K562 (cell line): Measurements from ENCODE around the gene PRKAG2. TPM values are rescaled to one million over a fixed set of nuclear protein-coding genes. Genes with fewer than 3 reads are reported as not detected.

Experiments
- ARID3B ChIP-seq: fragments of 250-450 bp; sonication (Bioruptor Pico); IDR thresholded peaks from 2 replicates; pipeline ENCODE4 v1.4.0; 2020; ENCODE audit warnings: borderline replicate concordance
- ATF4 ChIP-seq: fragments of 450-650 bp; formaldehyde crosslinking; IDR thresholded peaks from 2 replicates; pipeline ENCODE4 v1.4.0; 2022; ENCODE audit warnings: mild to moderate bottlenecking, moderate library complexity
- BCOR ChIP-seq: fragments of 450-650 bp; IDR thresholded peaks from 2 replicates; pipeline ENCODE4 v1.6.1; 2016
- CREM ChIP-seq: IDR thresholded peaks from 2 replicates; pipeline ENCODE4 v1.6.1; 2014; ENCODE audit warnings: antibody characterized with exemption, low read depth
- FOXK2 ChIP-seq, 2 experiments: fragments of 450-650 bp; IDR thresholded peaks in 1 of 2; conservative IDR thresholded peaks in 1 of 2; 2 replicates each; pipeline ENCODE4 v1.6.1; 2016; ENCODE audit warnings: low read depth in 2 of 2, mild to moderate bottlenecking in 1 of 2
- ILF3 ChIP-seq: fragments of 450-650 bp; IDR thresholded peaks from 2 replicates; pipeline ENCODE4 v1.6.1; 2018; ENCODE audit warnings: antibody characterized with exemption, mild to moderate bottlenecking, moderate library complexity, borderline replicate concordance
- MAFK ChIP-seq: IDR thresholded peaks from 2 replicates; pipeline ENCODE4 v1.6.1; 2011; ENCODE audit warnings: low read length, improper control_type of control experiment
- MECOM ChIP-seq: fragments of 250-450 bp; sonication (Bioruptor Pico); IDR thresholded peaks from 2 replicates; pipeline ENCODE4 v1.8.0; 2022; ENCODE audit warnings: inconsistent platforms
- MLX ChIP-seq, 2 experiments: fragments of 450-650 bp in 1 of 2; sonication (generic) in 1 of 2; formaldehyde crosslinking; conservative IDR thresholded peaks; 2 replicates each; pipeline versions ENCODE4 v1.4.0 to v1.8.1; 2020 to 2022; ENCODE audit warnings: mild to moderate bottlenecking in 1 of 2, missing genetic modification reagents in 1 of 2
- MXI1 ChIP-seq: IDR thresholded peaks from 2 replicates; pipeline ENCODE4 v1.6.1; 2011; ENCODE audit warnings: low read depth, mild to moderate bottlenecking, improper control_type of control experiment, low read length
- NEUROD1 ChIP-seq: fragments of 150-350 bp; IDR thresholded peaks from 2 replicates; pipeline ENCODE4 v1.6.1; 2014; ENCODE audit warnings: borderline replicate concordance, low read length, low read depth; ENCODE audit not compliant: partially characterized antibody
- PHB ChIP-seq: fragments of 250-450 bp; sonication (Bioruptor Pico); IDR thresholded peaks from 2 replicates; pipeline ENCODE4 v1.5.0; 2021
- PURB ChIP-seq: sonication (generic); formaldehyde crosslinking; IDR thresholded peaks from 2 replicates; pipeline ENCODE4 v1.9.0; 2021; ENCODE audit warnings: low read depth, mild to moderate bottlenecking, missing genetic modification reagents
- SMARCC2 ChIP-seq: fragments of 450-650 bp; IDR thresholded peaks from 2 replicates; pipeline ENCODE4 v1.6.1; 2017; ENCODE audit warnings: antibody characterized with exemption, moderate library complexity, mild to moderate bottlenecking, low read depth
- STAG1 ChIP-seq: sonication (generic); formaldehyde crosslinking; IDR thresholded peaks from 2 replicates; pipeline ENCODE4 v1.5.0; 2020; ENCODE audit warnings: missing genetic modification reagents, borderline replicate concordance
- ZEB2 ChIP-seq: fragments of 450-650 bp; IDR thresholded peaks from 2 replicates; pipeline ENCODE4 v1.6.1; 2016
- ZNF12 ChIP-seq: sonication (generic); formaldehyde crosslinking; IDR thresholded peaks from 2 replicates; pipeline ENCODE4 v1.4.0; 2020; ENCODE audit warnings: mild to moderate bottlenecking, missing genetic modification reagents
- ZNF274 ChIP-seq: IDR thresholded peaks from 2 replicates; pipeline ENCODE4 v1.6.1; 2011; ENCODE audit warnings: low read depth, mild to moderate bottlenecking, low read length, moderate library complexity, borderline replicate concordance
- ZNF75A ChIP-seq: fragments of 450-650 bp; formaldehyde crosslinking; IDR thresholded peaks from 2 replicates; pipeline ENCODE4 v1.4.0; 2020; ENCODE audit warnings: mild to moderate bottlenecking
- polyA plus RNA-seq, 8 experiments: library from polyadenylated mRNA; depleted of rRNA in 4 of 8; stranded (reverse) in 5 of 8; unstranded in 3 of 8; fragments of >200 nt; fragmentation: Nextera tagmentation in 2 of 8; fragmentation: Illumina TruSeq in 1 of 8; extraction: Ambion mirVana in 2 of 8; extraction: Trizol in 1 of 8; gene quantifications; 2 replicates each; pipeline versions ENCODE4 v1.2.1 to v1.2.3, GENCODE V29; 2011 to 2014; ENCODE audit warnings: inconsistent platforms in 1 of 8, missing spikeins in 1 of 8
- total RNA-seq, 7 experiments: library from RNA; depleted of rRNA in 6 of 7; stranded (reverse); fragments of >200 nt in 6 of 7; fragmentation: Illumina TruSeq in 2 of 7; extraction: Trizol in 2 of 7; gene quantifications; 2 replicates each; pipeline versions ENCODE4 v1.2.1 to v1.2.3, GENCODE V29; 2011 to 2021; ENCODE audit warnings: low replicate concordance in 1 of 7

The PRKAG2 gene
- total and polyA plus RNA-seq, 9 of the 15 experiments (the other 6 are each of a cell fraction or from before 2014, with no cell fraction given): 0.99 to 5.6 (median 3.3) TPM

GRCh38 chr7:151782598-151783448, 94.1 kb downstream of the PRKAG2 start (continued):
- TF ChIP-seq MLX (CRISPR knock-in tag; conservative IDR thresholded peaks at IDR 0.05) (no peak), STAG1 (CRISPR knock-in tag) (peak; percentile 67), SMARCC2 (no peak), ZNF75A (CRISPR knock-in tag) (no peak), CREM (peak; percentile 59; the same call in 1 of the 2 replicates), ARID3B (CRISPR knock-in tag) (no peak), ZEB2 (no peak), ZNF274 (no peak), MXI1 (no peak), ATF4 (CRISPR knock-in tag) (no peak), BCOR (0 out of 2 replicates have a peak, but pooled peaks have one; percentile 8), PHB (no peak), MECOM (CRISPR knock-in tag) (no peak), FOXK2 (conservative IDR thresholded peaks at IDR 0.05 in 1 of 2, IDR thresholded peaks at IDR 0.05 in 1 of 2; ENCODE audit: low read depth in 2 of 2) (no peak), NEUROD1 (no peak), MAFK (no peak), ZNF12 (CRISPR knock-in tag) (no peak), PURB (no peak), ILF3 (no peak)
